Body of pancreas (tissue), 4 donors: Measurements from ENCODE around the gene ZNF638. TPM values are rescaled to one million over a fixed set of nuclear protein-coding genes. Genes with fewer than 3 reads are reported as not detected.

Experiments used
- ATAC-seq: fragments of 150-250 bp; one replicate; pipeline ENCODE4 v1.9.1; 2016
- DNase-seq, 4 donors: peaks; one replicate each; pipeline ENCODE4 v3.0.0-alpha.2; 2019
- H3K27ac ChIP-seq, 4 donors: fragments of 200-600 bp; sonication (generic); 1 replicate in 3 of 4; 2 replicates in 1 of 4; pipeline versions ENCODE4 v1.5.1 to v1.6.1; 2016 to 2019; ENCODE audit warnings: mild to moderate bottlenecking in 1 of 4, mixed read lengths in 1 of 4, moderate library complexity in 1 of 4
- H3K27me3 ChIP-seq, 2 donors: fragments of 200-600 bp; sonication (generic); one replicate each; pipeline ENCODE4 v1.6.0; 2016; ENCODE audit warnings: mild to moderate bottlenecking in 1 of 2
- H3K36me3 ChIP-seq, 2 donors: fragments of 200-600 bp; sonication (generic); replicated peaks in 1 of 2; 2 replicates each; pipeline ENCODE4 v1.5.1; 2016; ENCODE audit warnings: low read depth in 2 of 2; ENCODE audit not compliant: insufficient read depth in 1 of 2
- H3K4me1 ChIP-seq: fragments of 200-600 bp; sonication (generic); one replicate; pipeline ENCODE4 v1.6.0; 2016
- H3K4me3 ChIP-seq, 2 donors: fragments of 200-600 bp; sonication (generic); 1 replicate in 1 of 2; 2 replicates in 1 of 2; pipeline ENCODE4 v1.5.1; 2016 to 2019
- H3K9me3 ChIP-seq, 3 donors: fragments of 200-600 bp; sonication (generic); 1 replicate in 2 of 3; 2 replicates in 1 of 3; pipeline ENCODE4 v1.5.1; 2016
- POLR2A ChIP-seq, 3 donors: fragments of 450-650 bp; IDR thresholded peaks; one replicate each; pipeline ENCODE4 v1.6.1; 2016; ENCODE audit warnings: antibody characterized with exemption in 3 of 3, mild to moderate bottlenecking in 2 of 3
- WGBS, 2 donors: methylation state at CpG; one replicate each; pipeline ENCODE4 v1.1.5; 2017; 5-methylcytosine and 5-hydroxymethylcytosine counted together
- intact Hi-C: fragments of 100-400 bp; cut with DNase I; formaldehyde crosslinking; loops from one replicate; pipeline ENCODE4 v1.15.1; 2023
- small RNA-seq: library from RNA; depleted of rRNA; stranded (forward); fragments of <200 nt; gene quantifications from one replicate; pipeline ENCODE3, GENCODE V24; 2016
- total RNA-seq, 2 donors: library from RNA; depleted of rRNA; stranded (reverse); fragments of >200 nt; gene quantifications; one replicate each; pipeline ENCODE4 v1.1.0, GENCODE V29; 2016
- TF ChIP-seq, protein P1 (sequence below), 7 experiments: fragments of 450-650 bp in 4 of 7; fragments of 200-600 bp in 3 of 7; sonication (generic) in 3 of 7; IDR thresholded peaks; one replicate each; pipeline ENCODE4 v1.5.1; 2016 to 2019; ENCODE audit warnings: antibody characterized with exemption in 7 of 7

The ZNF638 gene
- total RNA-seq, 2 donors from 2014 or later: 108 to 146 TPM

DNA sequence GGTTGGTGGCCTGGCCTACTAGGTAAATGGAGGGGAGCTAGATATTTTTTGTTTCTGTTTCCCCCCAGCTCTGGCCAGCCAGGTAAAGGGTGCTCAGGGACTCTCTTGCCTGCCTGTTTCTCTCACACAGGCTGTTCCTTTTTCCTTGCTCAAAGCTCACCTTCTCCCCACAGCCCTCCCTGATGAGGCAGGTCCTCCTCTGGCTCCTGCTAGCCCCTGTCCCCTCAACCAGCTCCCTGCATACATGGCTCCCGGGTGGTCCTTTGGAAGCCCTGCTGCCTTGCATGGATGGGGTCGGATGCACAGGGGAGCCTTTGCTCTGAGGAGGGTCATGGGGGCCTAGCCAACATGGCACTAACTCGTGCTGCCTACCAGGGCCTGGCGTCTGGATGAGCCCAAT is 149.5 kb downstream of the ZNF638 start:
- Histone ChIP-seq H3K27ac (no peak overlapping the region), H3K4me3 (no peak overlapping the region), H3K4me1 (no peaks in the 10 kb centered on the region), H3K36me3 (no peaks in the 10 kb centered on the region), H3K27me3 (no peaks in the 10 kb centered on the region), H3K9me3 (no peaks in the 10 kb centered on the region)
- intact Hi-C loops: no loop called here
- ATAC-seq: no peak
- TF ChIP-seq POLR2A (IDR thresholded peaks at IDR 0.05): no peak
- TF ChIP-seq, protein P1, sequence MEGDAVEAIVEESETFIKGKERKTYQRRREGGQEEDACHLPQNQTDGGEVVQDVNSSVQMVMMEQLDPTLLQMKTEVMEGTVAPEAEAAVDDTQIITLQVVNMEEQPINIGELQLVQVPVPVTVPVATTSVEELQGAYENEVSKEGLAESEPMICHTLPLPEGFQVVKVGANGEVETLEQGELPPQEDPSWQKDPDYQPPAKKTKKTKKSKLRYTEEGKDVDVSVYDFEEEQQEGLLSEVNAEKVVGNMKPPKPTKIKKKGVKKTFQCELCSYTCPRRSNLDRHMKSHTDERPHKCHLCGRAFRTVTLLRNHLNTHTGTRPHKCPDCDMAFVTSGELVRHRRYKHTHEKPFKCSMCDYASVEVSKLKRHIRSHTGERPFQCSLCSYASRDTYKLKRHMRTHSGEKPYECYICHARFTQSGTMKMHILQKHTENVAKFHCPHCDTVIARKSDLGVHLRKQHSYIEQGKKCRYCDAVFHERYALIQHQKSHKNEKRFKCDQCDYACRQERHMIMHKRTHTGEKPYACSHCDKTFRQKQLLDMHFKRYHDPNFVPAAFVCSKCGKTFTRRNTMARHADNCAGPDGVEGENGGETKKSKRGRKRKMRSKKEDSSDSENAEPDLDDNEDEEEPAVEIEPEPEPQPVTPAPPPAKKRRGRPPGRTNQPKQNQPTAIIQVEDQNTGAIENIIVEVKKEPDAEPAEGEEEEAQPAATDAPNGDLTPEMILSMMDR (IDR thresholded peaks at IDR 0.05): no peak
- WGBS, 2 donors: 58 to 70% methylated on average over 4 of the region's 4 CpGs
- no peak for DNase-seq

DNA sequence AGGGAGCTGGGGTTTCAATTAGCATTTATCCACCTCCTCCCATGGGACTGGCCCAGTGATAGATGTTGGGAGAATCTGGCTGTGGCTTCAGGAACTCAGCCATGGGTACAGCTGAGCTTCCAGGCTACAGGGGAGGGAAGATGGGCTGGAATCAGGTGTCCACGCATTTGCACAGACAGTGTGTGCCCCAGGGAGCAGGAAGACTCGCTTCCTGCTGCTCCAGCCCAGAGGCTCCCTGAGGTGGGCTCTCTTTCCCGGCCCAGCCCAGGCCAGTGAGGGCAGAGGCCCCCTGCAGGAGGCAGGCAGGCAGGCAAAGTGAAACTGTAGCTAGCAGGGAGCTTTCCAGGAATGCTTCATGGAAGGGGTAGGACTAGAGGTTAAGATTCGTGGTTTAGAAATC is 150.5 kb downstream of the ZNF638 start:
- no peaks in the 10 kb centered on the region for H3K9me3 ChIP-seq
- WGBS, 2 donors: 68 to 74% methylated on average over 4 of the region's 4 CpGs
- DNase-seq (no peak), ATAC-seq (no peak)
- no peak overlapping the region for H3K4me3 ChIP-seq
- H3K27me3 ChIP-seq: no peaks in the 10 kb centered on the region
- H3K27ac ChIP-seq: no peak overlapping the region
- H3K36me3 ChIP-seq: no peaks in the 10 kb centered on the region
- intact Hi-C loops: no loop called here
- TF ChIP-seq POLR2A (IDR thresholded peaks at IDR 0.05): no peak
- H3K4me1 ChIP-seq: no peaks in the 10 kb centered on the region

- Histone ChIP-seq H3K27ac (no peak overlapping the region), H3K4me1 (no peaks in the 10 kb centered on the region), H3K27me3 (no peaks in the 10 kb centered on the region), H3K4me3 (no peak overlapping the region), H3K9me3 (no peaks in the 10 kb centered on the region), H3K36me3 (no peaks in the 10 kb centered on the region)
- DNase-seq (no peak), ATAC-seq (no peak)
- intact Hi-C loops: no loop called here
- TF ChIP-seq, protein P1 (IDR thresholded peaks at IDR 0.05): no peak
- TF ChIP-seq POLR2A (IDR thresholded peaks at IDR 0.05): no peak
- 75 to 91% methylated on average over 10 of the region's 10 CpGs for WGBS, 2 donors
These were observed 151.7 kb downstream of the ZNF638 start for GRCh38 chr2:71483246-71483645.

GRCh38 chr2:71484354-71484753 is 152.8 kb downstream of the ZNF638 start:
- Histone ChIP-seq H3K4me1 (no peaks in the 10 kb centered on the region), H3K27me3 (no peaks in the 10 kb centered on the region), H3K36me3 (no peaks in the 10 kb centered on the region), H3K4me3 (no peak overlapping the region), H3K9me3 (no peaks in the 10 kb centered on the region), H3K27ac (no peak overlapping the region)
- 69 to 86% methylated on average over 2 of the region's 2 CpGs for WGBS, 2 donors
- intact Hi-C loops: no loop called here
- DNase-seq: no peak
- no peak for ATAC-seq
- TF ChIP-seq, protein P1 (IDR thresholded peaks at IDR 0.05): no peak
- no peak for TF ChIP-seq POLR2A (IDR thresholded peaks at IDR 0.05)

Small RNAs within 50 kb of the gene (small RNA-seq; reads per million reads assigned to genes)
- gene RNU6-105P: not detected

Other genes with a start within 250 kb of the ZNF638 start
- 10 to 100 TPM; 10.1 to 24.7 TPM for gene MCEE, start 201.6 kb upstream of the ZNF638 start, total RNA-seq
- gene MPHOSPH10, start 201.1 kb upstream of the ZNF638 start, total RNA-seq: 10 to 100 TPM; 15.0 to 19.1 TPM
- gene PAIP2B, start 104.7 kb upstream of the ZNF638 start, total RNA-seq: 10 to 100 TPM; 18.5 to 32.9 TPM
- 10 to 100 TPM in 1 of 2 donors, 1 to 10 TPM in 1; 3.1 to 10.9 TPM for gene DYSF, start 121.8 kb downstream of the ZNF638 start, total RNA-seq